Activated naive CD4-positive, alpha-beta T cell treated with anti-CD3 and anti-CD28 coated beads, Interleukin-2, amount 50 U/mL, for 72 hours (primary cell): Measurements from ENCODE around the gene MAST4. TPM values are rescaled to one million over a fixed set of nuclear protein-coding genes. Genes with fewer than 3 reads are reported as not detected.

Experiments used
- ATAC-seq, 2 donors: fragments of 150-1000 bp; cut with Tn5 transposase; 2 replicates each; pipeline ENCODE4 v1.10.0; 2021; ENCODE audit warnings: mild to moderate bottlenecking in 2 of 2, moderate library complexity in 2 of 2
- DNase-seq, 2 donors: peaks; one replicate each; pipeline ENCODE4 v3.0.0; 2021 to 2022; ENCODE audit warnings: low spot score in 2 of 2
- H3K27ac Mint-ChIP-seq, 2 donors: one replicate each; pipeline ENCODE4 v1.8.0; 2022; ENCODE audit warnings: mild to moderate bottlenecking in 2 of 2, mixed read lengths in 2 of 2
- H3K36me3 Mint-ChIP-seq, 2 donors: one replicate each; pipeline ENCODE4 v1.8.0; 2022; ENCODE audit warnings: mixed read lengths in 2 of 2
- H3K9me3 Mint-ChIP-seq, 2 donors: one replicate each; pipeline ENCODE4 v1.8.0; 2022; ENCODE audit warnings: mixed read lengths in 2 of 2
- total RNA-seq, 2 donors: library from RNA; stranded (reverse); gene quantifications; one replicate each; pipeline ENCODE4 v1.2.3, GENCODE V29; 2022

The MAST4 gene
- total RNA-seq, 2 donors from 2014 or later: 29.5 to 41.7 TPM

- Mint-ChIP-seq H3K36me3 (no peaks in the 10 kb centered on the region), H3K27ac (no peak overlapping the region), H3K9me3 (no peaks in the 10 kb centered on the region)
- peak in 1 of 2 donors; percentile 11 for DNase-seq
- ATAC-seq: peak; percentile 88 to 97
Measured at GRCh38 chr5:66945389-66946349, 349.5 kb downstream of the MAST4 start.

DNA sequence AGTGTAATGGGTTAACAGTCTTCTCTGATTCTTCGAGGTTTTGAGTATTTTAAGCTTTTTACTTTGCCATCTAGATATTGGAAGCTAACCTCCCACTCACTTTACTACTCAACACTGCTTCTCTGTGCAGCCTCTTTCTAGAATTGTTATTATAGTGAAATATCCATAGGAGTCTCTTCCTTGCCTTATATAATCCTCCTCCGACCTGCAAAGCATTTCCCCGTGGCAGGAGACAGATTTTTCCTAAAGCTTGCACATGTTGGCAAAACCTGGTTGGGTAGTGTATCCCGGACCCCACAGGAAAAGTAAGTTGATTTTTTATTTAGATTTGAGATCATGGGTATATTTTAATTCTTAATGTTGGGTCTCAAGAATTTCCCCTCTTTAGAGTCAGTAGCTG lies 351.3 kb downstream of the MAST4 start:
- no peaks in the 10 kb centered on the region for H3K36me3 Mint-ChIP-seq
- ATAC-seq: no peak
- H3K9me3 Mint-ChIP-seq: peaks cover 0 to 9% of the 10 kb centered on the region in 2 donors
- H3K27ac Mint-ChIP-seq: no peak overlapping the region
- DNase-seq: no peak

DNA sequence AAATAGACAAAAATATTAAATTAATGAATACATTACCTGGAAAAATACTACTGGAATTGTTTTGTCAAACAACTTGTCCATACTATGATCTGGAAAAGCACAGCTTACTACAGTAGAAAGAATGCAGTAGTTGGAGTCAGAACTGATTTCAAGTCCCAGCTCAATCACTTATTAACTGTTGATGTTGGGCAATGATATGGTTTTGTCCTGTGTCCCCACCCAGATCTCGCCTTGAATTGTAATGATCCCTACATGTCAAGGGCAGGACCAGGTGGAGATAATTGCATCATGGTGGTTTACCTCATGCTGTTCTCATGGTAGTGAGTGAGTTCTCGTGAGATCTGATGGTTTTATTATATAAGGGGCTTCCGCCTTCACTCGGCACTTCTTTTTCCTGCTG lies 352.9 kb downstream of the MAST4 start:
- DNase-seq (no peak), ATAC-seq (no peak)
- peaks cover 0 to 9% of the 10 kb centered on the region in 2 donors for H3K9me3 Mint-ChIP-seq
- no peaks in the 10 kb centered on the region for H3K36me3 Mint-ChIP-seq
- H3K27ac Mint-ChIP-seq: no peak overlapping the region

GRCh38 chr5:66952153-66952552 lies 356.0 kb downstream of the MAST4 start:
- no peaks in the 10 kb centered on the region for H3K36me3 Mint-ChIP-seq
- no peak overlapping the region for H3K27ac Mint-ChIP-seq
- peaks cover 0 to 9% of the 10 kb centered on the region in 2 donors for H3K9me3 Mint-ChIP-seq
- no peak for DNase-seq
- ATAC-seq: no peak

DNA sequence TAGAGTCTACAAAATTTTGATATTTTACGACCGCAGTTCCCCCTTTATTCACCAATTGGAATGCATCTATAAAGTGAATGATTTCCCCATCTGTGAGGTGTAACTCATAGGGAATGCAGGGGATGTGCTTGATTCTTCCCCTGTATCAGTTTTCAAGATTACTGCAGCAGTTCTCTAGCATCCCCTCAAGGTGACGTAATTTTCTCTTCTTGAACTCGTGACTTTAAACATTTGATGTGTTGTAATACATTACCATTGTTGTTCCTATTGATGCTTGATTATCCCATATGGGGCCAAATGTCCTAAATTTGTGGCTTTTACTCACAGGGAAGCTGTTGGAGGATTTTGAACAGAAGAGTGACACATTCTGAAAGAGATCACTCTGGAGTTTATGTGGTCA lies 360.2 kb downstream of the MAST4 start:
- no peaks in the 10 kb centered on the region for H3K36me3 Mint-ChIP-seq
- H3K9me3 Mint-ChIP-seq: peaks cover 0 to 6% of the 10 kb centered on the region in 2 donors
- no peak overlapping the region for H3K27ac Mint-ChIP-seq
- DNase-seq (no peak), ATAC-seq (no peak)

DNA sequence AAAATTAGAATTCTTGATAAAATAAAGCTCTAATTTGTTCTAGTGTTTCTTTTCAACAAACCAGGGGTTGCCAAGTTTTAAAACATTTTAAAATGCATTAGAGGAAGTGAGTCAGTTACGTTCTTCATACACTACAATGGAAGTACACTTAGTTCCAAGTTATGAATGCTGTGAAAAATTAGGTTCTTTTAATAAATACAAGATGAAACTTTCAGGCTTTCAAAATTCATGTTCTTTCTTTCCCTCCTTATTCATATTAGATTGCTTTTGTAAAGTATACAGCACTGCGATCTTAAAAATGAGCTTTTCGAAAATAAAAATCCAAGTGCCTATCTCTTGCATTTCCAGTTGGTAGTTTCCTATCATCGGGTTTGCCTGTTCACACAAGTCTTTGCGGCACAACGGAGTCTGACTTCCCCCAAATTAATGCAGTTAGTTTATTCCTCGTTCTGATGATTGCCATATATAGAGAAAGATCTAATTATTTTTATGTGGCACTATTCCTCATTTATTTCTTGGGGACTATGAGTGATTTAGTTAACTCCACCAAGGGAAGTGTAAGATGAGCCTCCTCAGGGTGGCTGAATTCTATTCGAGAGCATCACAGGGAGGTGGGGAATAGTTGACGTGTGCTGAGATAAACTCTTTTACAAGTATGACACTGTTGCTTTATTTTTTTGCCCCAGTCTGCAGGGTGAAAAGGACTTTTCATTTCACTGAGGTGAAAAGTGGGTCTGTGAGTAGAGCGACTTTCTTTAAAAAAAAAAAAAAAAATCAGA lies 362.2 kb downstream of the MAST4 start:
- no peaks in the 10 kb centered on the region for H3K9me3 Mint-ChIP-seq
- ATAC-seq: no peak
- no peaks in the 10 kb centered on the region for H3K36me3 Mint-ChIP-seq
- no peak overlapping the region for H3K27ac Mint-ChIP-seq
- no peak for DNase-seq

- ATAC-seq: no peak
- Mint-ChIP-seq H3K9me3 (no peaks in the 10 kb centered on the region), H3K27ac (no peak overlapping the region), H3K36me3 (no peaks in the 10 kb centered on the region)
- DNase-seq: no peak
Measured at GRCh38 chr5:66958980-66959641, 362.9 kb downstream of the MAST4 start.

- Mint-ChIP-seq H3K36me3 (no peaks in the 10 kb centered on the region), H3K9me3 (no peaks in the 10 kb centered on the region), H3K27ac (no peak overlapping the region)
- DNase-seq: no peak
- ATAC-seq: no peak
Measured at GRCh38 chr5:66959653-66960052, 363.5 kb downstream of the MAST4 start.

DNA sequence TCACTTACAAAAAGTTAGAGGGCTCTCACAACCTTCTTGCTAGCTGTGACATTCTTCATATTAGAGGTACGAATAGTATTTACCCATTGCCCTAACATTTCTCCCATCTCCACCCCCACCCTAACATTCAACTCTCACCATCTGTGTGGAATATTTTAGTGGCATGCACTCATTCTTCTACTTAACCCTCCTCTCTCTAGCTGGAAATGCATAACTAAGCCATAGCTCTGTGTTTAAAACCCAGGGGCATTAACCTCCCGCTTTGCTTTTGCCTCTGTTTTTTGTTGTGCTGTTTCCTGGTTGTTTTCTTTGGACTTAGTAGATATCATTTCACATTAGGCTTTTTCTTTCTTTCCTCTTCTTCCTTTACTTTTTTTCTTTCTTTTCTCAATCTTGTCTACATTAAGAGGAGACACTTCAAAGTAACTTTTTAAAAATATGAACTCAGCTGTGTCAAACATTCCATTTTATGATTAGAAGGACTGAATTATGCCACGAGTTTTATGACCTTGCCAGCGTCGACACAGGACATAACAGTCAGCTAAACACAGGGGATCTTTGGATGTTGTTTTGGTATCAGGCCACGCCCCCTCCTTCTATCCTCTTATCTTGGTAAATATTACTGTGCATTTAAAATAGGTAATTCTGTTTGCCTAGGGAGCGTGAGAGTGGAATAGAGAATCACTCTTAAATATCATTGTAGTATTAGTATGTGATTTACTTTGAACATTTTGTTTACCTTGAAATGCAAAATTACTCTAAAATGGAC lies 364.4 kb downstream of the MAST4 start:
- DNase-seq (no peak), ATAC-seq (no peak)
- Mint-ChIP-seq H3K36me3 (no peaks in the 10 kb centered on the region), H3K9me3 (no peaks in the 10 kb centered on the region), H3K27ac (no peak overlapping the region)

GRCh38 chr5:66963559-66963971 lies 367.4 kb downstream of the MAST4 start:
- DNase-seq: no peak
- H3K9me3 Mint-ChIP-seq: no peaks in the 10 kb centered on the region
- H3K27ac Mint-ChIP-seq: no peak overlapping the region
- ATAC-seq: no peak
- no peaks in the 10 kb centered on the region for H3K36me3 Mint-ChIP-seq

- ATAC-seq: no peak
- DNase-seq: no peak
- Mint-ChIP-seq H3K27ac (no peak overlapping the region), H3K36me3 (no peaks in the 10 kb centered on the region), H3K9me3 (no peaks in the 10 kb centered on the region)
Measured at GRCh38 chr5:66966439-66966838, 370.2 kb downstream of the MAST4 start.

DNA sequence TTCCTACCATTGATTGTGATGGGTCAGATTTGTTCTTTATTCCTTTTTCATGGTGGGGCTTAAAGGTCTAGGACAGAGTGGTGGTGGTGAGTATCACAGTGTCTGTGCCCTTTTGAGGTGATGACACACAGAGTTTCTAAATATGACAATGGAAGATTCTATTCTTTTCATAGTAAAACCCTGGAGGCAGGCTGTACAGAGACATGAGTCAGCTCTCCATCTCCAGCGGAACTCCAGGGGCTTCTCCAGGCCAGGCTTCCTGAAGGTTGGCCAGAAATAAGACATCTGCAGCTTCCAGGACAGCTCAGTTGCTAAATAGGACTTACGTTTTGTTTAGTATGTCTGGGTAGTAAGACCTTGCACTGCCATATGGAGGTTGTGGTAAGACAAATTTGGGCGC lies 370.9 kb downstream of the MAST4 start:
- ATAC-seq (peak in 1 of 2 donors; percentile 43), DNase-seq (no peak)
- no peaks in the 10 kb centered on the region for H3K9me3 Mint-ChIP-seq
- no peaks in the 10 kb centered on the region for H3K36me3 Mint-ChIP-seq
- H3K27ac Mint-ChIP-seq: no peak overlapping the region

DNA sequence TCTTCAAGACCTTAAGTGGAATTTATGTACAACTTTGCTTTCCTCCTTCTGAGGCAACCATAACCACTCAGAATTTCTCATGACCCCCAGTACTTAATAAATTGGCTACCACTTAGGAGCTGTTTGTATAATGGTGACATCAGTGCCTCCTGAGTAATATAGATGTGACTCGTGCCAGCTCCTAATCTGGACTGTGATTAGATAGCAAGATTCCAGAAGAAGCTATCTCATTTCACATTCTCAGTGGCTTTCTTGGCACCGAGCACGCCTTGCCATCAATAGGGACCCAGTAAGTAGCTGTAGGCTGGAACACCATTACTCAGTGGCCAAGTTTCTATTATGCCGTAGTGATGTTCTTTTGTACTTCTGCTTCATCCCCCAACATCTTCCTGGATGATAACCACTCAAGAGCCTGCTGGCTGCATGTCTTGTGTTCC lies 371.7 kb downstream of the MAST4 start:
- ATAC-seq (peak in 1 of 2 donors; percentile 24), DNase-seq (no peak)
- H3K27ac Mint-ChIP-seq: no peak overlapping the region
- no peaks in the 10 kb centered on the region for H3K36me3 Mint-ChIP-seq
- no peaks in the 10 kb centered on the region for H3K9me3 Mint-ChIP-seq

DNA sequence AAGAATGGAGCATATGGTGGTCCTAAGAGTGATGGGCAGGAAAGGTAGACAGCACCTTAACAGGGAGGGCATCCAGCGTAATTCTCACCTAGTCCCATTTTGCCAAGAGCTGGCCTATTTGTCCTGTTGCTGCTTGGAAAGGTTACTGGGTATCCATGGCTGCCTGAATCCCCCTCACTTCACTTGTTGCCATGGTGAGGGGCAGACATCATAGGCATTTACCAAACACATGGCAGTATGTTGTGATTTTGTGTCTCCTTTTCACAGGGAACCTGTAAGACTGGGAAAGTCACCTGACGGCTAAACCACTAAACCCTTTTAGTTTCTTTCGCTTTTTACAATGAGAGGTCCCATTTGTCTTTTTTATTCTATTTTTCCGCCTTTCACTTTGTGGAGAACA lies 373.3 kb downstream of the MAST4 start:
- DNase-seq (no peak), ATAC-seq (no peak)
- H3K36me3 Mint-ChIP-seq: no peaks in the 10 kb centered on the region
- H3K9me3 Mint-ChIP-seq: no peaks in the 10 kb centered on the region
- H3K27ac Mint-ChIP-seq: no peak overlapping the region

DNA sequence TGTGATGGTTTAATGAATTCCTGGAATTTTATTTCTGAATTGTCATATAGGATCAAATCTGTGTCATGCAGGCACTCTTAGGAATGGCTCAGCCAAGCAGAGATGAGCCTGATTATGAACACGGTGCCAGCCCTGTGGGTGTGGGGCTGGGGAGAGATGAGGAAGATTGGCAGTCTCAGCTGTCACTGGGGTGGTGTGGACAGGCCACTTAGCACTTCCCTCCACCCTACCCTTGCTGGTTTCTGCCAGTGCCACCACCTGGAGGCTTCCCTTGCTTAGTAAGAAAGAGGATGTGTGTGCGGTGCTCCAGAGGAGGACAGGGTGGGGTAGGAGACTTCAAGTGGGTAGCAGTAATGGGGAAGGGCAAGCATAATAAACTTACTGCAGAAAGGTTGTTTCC lies 373.8 kb downstream of the MAST4 start:
- no peak for DNase-seq
- Mint-ChIP-seq H3K27ac (no peak overlapping the region), H3K36me3 (no peaks in the 10 kb centered on the region), H3K9me3 (no peaks in the 10 kb centered on the region)
- ATAC-seq: no peak

DNA sequence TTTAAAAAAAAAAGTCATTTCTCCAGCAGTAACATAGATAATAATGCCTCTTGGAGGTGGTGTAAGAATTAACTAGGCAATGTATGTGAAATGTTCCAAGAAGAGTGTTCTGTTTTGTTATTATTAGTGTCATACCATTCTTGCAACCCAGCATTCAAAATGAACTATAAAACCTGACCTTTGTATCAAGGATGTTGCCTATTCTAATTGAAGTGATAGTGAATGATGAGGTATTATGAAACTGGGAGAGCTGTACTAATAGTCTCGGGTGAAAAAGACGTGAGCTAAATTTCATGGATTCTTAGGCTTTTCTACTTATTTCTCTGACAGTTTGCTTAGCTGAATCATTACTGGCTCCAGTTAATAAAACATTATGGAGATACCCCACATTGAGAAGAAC lies 375.8 kb downstream of the MAST4 start:
- no peaks in the 10 kb centered on the region for H3K9me3 Mint-ChIP-seq
- DNase-seq (no peak), ATAC-seq (no peak)
- H3K36me3 Mint-ChIP-seq: no peaks in the 10 kb centered on the region
- H3K27ac Mint-ChIP-seq: no peak overlapping the region
